Mammary epithelial cell (primary cell): Measurements from ENCODE around the gene TMEM185B.

Experiments used
- CTCF ChIP-seq, 2 donors: IDR thresholded peaks in 1 of 2; conservative IDR thresholded peaks in 1 of 2; 2 replicates each; pipeline ENCODE4 v1.5.1; 2011 to 2012; ENCODE audit warnings: inconsistent platforms in 2 of 2, low read length in 2 of 2, mild to moderate bottlenecking in 2 of 2, control low read depth in 1 of 2, low read depth in 1 of 2; ENCODE audit not compliant: insufficient read depth in 1 of 2; ENCODE audit errors: extremely low read depth in 1 of 2
- EZH2 ChIP-seq: IDR thresholded peaks from 2 replicates; pipeline ENCODE4 v1.6.1; 2012; ENCODE audit warnings: low read length, inconsistent platforms, borderline replicate concordance

GRCh38 chr2:120241684-120242083, 18.5 kb upstream of the TMEM185B start:
- TF ChIP-seq CTCF (conservative IDR thresholded peaks at IDR 0.05 in 1 of 2, IDR thresholded peaks at IDR 0.05 in 1 of 2; ENCODE audit: extremely low read depth in 1 of 2, insufficient read depth in 1 of 2, low read depth in 1 of 2, low read length in 2 of 2) = no peak
- TF ChIP-seq EZH2 = no peak
